GM19467 (cell line): ENCODE measurements around the gene KRT86.
"Not testable (repeated sequence)": the region's sequence is repeated elsewhere in the genome, so short reads cannot be mapped to it uniquely, and the experiment has no call there.

Source experiments
- ATAC-seq: cut with Tn5 transposase; IDR thresholded peaks from one replicate; pipeline ENCODE4 v1.9.1; 2021; ENCODE audit warnings: mild to moderate bottlenecking, moderate library complexity; ENCODE audit not compliant: unreplicated experiment

Gene KRT86

DNA sequence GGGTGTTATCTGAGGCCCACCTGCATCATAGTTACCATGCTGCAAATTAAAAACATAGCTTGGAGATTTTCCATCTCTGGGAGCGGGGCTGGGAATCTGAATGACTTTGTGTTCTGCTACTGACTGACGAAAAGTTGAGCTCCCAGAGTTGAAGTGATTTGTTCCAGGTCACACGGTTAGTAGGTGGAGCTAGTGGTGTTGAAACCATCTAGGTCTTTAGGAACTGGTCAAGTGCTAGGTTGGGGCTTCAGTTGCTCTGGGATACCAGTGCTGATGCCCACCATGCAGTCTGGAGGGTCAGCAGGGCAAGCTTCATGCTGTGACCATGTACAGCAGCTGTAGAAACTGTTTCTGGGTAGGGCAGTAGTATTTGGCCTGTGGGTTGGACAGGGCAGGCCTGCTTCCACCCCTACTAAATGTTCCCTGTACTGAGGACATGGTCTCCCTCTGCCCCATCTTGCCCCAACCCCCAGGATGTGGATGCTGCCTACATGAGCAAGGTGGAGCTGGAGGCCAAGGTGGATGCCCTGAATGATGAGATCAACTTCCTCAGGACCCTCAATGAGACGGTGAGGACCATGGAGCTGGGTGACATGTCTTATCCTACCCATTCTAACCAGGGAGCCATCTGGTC, 36.1 kb upstream of the KRT86 start:
- ATAC-seq = no peak

DNA sequence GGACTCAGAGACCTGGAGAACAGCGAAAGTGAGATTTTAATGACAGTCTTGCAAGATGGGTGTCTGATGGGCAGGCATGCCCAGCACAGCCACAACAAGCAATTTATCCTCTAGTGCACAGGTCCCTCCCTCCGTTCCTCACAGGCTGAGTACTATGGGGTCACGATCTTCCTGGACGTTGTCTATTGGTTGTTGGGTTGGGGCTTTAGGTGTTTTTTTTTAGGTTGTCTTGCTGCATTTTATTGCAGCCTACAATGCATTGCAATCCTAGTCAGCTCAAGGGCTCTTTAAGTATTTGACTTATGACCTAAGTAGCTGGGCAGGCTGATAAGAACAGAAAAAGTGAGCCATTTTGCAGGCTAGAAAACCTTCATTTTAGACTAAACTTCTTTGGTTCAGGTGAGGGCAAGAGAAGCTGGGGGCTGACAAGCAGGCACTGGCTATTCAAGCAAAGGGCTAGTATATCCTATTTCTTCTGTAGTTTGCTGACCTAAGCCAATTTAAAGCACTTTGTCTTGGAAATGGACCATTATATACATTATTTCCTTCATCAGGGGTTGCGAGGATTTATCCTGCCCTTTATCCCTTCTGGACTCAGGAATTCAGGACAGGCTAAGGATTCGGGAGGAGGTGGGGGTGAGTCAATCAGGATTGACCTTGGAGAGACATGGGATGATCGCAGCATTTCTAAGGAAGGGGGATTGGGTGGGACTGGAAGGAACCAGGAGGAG, 35.4 kb upstream of the KRT86 start:
- no peak for ATAC-seq

DNA sequence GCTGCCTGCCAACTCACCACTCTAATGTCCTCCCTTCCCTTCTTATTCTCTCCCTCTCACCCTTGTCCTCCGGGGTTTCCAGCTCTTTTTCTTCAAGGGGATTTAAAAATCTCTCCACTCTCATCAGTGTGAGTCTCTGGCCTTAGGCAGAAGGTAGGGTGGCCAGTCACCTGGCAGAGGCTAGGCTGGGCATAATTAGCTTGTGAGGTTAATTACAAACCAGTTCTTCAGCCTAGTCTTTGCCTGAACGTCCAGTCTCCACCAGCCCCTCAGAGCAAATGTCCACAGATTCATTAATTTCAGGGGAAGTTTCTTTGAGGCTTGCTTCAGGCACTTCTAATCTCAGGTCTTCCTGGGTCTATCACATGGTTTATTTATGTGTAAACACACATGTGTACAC, 34.7 kb upstream of the KRT86 start:
- no peak for ATAC-seq

DNA sequence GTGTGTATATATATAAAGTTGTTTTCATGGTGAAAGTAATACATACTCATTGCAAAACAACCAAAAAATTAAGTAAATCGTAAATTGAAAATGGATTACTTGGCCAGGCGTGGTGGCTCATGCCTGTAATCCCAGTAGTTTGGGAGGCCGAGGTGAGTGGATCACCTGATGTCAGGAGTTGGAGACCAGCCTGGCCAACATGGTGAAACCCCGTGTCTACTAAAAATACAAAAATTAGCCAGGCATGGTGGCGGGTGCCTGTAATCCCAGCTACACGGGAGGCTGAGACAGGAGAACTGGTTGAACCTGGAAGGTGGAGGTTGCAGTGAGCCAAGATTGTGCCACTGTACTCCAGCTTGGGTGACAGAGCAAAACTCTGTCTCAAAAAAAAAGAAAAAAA, 34.2 kb upstream of the KRT86 start:
- not testable (repeated sequence) for ATAC-seq

DNA sequence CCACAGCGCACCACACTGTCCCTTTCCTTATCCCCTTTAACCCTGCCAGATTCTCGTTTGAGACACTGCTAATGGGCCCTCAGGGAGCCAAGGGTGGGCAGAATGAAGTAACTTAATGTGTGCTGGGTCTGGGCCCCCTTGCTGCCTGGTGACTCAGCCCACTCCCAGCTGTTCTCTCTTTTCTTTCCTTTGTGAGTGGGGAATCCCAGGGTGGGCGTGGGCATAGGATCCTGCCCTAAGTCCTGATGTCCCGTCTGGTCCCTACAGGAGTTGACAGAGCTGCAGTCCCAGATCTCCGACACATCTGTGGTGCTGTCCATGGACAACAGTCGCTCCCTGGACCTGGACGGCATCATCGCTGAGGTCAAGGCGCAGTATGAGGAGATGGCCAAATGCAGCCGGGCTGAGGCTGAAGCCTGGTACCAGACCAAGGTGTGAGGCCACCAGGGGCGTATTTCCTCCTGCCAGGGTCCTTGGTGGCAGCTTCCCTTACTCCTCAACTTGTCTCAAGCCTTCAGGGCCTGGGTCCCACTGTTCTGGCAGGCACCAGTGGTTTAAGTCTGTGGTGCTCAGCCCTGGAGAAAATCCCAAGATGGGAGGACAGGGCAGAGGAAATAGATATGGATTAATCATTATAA, 33.1 kb upstream of the KRT86 start:
- ATAC-seq = no peak

DNA sequence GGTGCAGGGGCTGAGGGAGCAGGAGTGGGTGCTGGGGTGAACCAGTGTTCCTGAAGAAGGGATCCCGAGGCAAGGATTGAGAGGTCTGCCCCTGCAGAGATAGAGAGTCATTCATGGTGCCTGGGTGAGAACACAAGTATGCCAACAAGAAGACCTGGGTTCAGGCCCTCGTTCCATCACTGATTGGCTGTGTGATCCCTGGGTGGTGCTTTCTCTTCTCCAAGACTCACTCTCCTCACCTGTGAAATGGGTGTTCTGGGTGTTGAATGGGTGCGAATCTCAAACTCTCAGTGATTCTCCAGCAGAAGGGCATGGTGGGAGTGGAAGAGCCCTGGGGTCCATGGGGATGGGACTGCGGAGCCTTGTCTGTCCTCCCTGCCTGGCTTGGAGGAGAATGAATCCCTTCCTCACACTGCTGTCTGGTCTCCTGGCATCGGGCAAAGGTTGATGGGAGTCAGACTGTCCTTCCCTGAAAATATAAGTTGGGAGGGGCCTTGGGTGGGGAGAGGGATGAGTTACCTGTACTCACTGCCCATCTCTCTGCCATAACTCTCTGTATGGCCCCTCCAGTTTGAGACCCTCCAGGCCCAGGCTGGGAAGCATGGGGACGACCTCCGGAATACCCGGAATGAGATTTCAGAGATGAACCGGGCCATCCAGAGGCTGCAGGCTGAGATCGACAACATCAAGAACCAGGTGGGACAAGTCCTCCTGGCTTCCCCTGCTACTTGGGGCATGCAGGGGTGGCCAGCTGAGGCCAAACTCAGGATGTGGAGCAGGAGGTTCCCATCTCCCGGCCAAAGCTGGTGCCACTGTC, 31.8 kb upstream of the KRT86 start:
- ATAC-seq = no peak

DNA sequence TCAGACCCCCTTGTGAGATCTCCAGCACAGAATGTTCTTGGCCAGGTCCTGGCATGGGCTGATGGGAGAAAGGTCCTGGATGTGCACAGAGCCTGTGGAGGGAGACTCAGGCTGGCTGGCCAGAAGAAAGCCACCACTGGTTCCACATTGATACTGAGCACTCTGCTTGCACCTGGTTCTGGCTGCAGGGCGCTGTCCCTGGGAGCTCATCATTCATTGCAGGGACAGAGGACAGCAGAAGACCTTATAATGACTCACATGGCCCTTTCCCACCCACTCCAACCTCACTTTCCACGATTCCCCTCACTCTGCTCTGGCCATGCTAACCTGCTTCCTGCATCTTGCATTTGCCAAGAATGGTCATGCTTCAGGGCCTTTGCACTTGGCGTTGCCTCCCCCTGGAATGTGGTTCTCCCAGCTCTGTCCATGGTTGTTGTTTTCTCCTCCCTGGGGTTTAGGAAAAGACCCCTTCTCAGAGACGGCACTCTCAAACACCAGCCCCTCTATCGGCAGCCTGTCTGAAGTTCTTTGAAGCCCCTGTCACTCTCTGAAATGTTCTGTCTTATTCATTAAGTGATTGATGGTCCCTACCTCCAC, 31.1 kb upstream of the KRT86 start:
- no peak for ATAC-seq

DNA sequence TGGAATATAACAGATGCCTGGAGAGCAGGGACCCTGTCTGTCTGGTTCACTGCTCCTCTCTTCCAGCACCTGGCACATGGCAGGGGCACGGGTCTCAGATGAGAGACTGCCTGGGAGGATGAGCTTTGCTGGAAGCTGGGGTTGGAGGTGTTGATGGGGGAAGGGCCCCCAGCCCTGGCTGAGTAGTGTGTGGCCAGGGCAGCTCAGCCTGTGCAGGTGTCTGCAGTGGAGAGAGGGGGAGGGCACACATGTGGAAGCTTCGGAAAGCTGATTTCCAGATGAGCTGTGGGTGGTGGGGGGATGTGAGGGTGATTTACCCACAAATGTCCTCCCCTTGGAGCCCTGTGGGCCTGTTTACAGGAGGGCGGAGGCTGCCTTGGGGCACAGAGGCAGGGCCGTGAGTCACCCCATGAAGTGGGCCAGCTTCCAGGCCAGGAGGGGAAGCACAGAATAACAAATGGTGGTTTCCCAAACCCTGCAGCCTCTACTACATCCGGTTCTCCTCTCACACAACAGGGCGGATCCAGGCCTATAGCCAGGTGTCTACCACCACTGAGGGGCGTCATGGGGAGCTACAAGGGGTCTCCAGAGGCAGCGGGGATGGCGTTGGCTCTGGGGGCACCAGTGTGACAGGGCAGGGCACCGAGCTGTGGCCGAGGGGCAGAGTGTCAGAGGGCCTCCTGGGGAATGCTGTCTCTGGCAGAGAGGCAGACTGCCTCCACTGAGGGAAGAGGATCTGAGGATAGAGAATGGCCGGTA, 30.4 kb upstream of the KRT86 start:
- ATAC-seq = peak; percentile 71

DNA sequence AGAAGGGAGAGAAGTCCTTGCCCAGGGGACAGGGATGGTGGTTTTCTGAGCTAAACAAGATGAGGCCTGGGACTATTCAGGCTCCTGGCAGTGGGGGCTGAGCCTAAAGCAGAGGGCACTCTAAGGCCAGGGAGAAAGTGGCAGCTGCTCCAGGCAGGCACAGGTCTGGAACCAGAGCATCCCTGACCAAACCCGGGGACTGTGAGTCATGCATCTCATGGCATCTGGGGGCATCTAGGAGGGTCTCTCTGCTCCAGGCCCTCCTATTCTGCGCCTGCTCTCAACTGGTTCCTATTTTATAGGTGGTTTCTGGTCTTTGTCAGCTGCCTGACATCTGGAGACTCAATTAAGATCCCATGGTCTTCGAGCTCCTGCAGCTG, 29.8 kb upstream of the KRT86 start:
- no peak for ATAC-seq

DNA sequence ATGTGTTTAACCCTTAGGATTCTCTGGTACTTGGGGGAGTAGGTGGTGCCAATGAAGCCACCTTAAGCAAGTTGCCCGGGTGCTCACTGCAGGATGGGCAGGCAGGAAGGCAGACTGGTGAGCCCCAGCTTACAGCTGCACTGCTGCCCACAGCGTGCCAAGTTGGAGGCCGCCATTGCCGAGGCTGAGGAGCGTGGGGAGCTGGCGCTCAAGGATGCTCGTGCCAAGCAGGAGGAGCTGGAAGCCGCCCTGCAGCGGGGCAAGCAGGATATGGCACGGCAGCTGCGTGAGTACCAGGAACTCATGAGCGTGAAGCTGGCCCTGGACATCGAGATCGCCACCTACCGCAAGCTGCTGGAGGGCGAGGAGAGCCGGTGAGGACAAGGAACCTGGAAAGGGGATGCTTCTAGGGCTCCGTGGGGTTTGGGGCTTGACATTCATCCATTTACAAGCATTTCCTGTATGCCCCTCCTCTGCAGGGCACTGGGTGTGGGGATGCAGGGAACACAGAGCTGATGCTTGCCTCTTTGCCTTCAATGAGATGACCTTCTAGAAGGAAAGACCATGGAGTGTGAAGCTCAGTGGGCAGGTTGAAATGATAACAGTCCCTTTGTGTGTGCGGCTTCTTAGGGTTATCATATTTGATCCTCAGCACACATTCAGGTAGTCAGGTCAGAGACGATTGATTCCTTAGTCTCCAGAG, 29.0 kb upstream of the KRT86 start:
- no peak for ATAC-seq

DNA sequence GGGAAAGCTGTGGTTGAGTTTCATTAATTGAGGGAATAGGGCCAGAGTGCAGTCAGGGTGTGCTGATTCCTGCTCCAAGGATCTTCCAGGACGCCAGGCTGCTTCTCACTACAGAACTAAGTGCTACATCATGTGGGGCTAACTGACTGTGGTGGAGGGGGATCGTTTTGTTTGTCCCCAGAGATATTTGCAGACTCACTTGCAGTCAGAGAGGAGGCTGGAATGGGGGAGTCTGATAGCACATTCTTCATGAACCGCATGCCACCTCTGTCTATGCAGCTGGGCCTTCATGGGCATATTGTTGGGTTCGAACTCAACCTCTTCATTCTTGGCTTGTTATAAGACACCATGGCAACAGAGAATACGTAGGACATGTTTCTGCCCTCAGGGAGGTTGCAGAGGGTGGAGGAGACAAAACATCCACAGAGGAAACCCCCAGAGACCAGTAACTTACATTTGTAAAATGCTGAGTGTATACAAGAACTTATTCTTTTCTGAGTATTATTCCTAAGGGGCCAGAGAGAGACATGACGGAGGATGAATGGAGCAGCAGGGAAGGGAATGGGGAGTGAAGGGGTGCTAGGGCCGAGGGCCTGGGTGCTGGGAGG, 28.4 kb upstream of the KRT86 start:
- ATAC-seq = no peak

DNA sequence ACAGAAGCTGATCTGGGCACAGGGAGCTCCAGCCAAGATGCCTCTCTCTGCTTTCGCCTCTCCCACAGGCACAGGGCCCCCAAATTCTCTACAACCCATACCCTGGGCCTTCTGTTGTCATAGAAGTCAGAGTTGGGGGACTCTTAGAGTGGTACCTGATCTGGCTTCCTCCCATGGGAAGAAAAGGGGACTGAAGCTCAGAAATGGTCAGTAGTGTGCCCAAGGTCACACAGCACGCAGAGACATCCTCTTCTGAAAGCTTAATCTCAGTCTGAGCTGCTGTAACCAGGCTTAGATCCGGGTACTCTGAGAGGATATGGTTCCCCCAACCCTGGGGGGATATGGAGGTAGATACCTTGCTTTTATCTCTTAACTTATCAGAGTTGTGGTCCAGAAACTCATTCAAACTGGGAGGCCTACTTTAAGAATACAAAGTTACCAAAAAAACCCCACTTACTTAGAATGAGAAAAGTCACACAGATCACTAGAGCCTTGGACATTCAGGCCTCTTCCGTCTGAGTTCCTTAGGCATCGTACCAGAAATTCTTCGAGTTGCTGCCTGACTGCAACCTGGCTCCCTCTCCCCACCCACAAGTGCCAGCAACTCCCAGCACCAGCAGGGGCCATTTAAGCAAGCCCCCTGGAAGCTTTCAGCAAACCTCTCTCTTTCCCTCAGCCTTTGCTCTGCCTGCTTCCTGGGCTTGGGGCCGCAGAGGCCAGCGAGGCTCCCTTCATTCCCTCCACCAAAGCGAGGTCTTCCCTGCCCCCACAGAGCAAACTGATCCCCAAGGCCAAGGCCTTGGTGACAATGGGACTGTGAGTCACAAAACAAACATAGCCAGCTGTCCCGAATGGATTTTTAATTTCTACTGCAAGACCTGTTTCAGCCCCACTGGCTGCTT, 27.5 kb upstream of the KRT86 start:
- no peak for ATAC-seq

DNA sequence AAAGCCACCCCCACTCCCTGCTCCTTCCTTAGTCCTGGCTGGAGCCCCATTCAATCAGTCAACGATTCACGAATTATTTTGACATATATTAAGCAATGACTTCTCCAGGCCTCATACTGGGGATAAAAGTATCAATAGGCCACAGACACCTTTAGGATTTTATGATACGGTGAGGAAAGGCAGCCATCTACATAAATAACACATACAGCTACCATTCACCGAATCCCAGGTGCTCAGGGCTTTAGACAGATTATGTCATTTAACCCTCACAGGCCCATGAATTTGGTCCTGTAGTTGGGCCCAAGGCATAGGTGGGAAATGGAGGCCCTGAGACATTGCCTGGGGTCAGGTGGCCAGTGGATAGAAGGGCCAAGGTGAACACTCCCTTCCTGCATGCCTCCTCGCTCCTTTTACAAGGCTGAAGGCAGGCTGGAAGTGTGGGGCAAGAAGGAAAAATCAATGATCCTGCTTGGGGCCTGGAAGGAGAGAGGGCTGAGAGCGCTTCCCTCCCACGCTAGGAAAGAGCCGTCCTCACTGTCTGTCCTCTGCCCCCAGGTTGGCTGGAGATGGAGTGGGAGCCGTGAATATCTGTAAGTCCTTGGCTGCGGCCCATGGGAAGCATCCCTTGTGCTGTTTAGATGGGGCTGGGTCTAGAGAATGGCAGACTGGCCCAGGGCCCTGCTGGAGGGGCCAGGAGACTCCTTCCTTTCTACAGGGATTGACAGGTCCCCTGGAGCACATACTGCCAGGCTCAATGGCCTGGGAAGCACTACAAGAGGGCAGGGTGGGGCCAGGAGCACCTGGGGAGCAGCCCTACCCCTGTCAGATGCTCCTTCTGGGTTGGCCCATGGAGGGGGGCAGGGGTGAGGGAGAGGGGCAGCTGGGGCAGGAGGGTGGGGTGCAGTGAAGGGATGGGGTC, 26.6 kb upstream of the KRT86 start:
- ATAC-seq = no peak

DNA sequence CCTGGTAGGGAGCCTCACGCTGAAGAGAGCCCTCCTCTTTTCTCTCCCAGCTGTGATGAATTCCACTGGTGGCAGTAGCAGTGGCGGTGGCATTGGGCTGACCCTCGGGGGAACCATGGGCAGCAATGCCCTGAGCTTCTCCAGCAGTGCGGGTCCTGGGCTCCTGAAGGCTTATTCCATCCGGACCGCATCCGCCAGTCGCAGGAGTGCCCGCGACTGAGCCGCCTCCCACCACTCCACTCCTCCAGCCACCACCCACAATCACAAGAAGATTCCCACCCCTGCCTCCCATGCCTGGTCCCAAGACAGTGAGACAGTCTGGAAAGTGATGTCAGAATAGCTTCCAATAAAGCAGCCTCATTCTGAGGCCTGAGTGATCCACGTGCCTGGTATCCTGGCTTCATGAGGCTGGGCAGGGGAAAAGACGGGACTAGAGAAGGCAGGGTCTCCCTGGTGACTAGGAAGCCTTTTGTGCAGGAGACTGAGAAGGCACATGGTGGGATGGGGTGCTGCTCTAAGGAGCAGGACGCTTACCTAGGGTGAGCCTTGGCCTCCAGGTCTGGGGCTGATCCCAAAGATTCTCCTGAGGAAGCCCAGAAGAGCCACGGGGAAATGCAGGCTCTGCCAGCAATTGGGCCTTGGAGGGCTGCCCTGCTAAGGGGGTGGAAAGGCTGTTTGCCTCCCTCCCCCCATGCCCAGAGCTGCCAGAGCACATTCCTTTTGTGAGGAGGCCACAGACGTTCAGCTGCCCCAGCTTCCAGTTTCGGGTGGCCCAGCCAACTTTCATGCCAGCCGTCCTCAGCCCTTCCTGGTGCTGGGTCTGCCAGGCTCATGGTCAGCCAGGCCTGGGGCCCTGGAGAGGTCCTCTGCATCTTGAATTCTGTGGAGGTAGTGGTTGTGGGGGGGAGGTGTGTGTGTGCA, 25.6 kb upstream of the KRT86 start:
- no peak for ATAC-seq

DNA sequence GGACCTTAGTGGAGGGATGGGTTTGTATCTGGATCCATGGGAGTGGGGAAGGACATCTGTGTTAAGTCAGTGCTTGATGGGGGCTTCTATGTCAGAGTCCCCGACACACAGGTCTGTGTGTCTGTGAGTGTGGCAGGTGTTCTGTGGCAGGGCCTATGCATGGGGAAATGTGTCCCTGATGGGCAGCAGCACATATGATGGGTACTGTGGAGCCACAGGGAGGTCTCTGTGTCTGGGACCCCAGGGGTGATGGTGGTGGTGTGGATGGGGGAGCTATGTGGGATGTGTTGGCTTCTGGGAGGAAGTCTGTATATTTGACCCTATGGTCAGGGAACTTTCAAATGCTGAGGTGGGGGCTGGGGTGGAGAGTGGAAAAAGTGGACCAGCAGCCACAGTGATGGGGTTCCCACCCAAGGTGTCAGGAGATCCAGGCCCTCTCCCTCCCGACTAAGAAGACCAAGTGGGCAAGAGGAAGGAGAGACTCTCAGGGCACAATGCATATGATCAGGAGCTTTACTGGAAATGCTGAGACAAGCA, 24.9 kb upstream of the KRT86 start:
- no peak for ATAC-seq
